ENCODE measurements around the gene ARID4B.

DNA sequence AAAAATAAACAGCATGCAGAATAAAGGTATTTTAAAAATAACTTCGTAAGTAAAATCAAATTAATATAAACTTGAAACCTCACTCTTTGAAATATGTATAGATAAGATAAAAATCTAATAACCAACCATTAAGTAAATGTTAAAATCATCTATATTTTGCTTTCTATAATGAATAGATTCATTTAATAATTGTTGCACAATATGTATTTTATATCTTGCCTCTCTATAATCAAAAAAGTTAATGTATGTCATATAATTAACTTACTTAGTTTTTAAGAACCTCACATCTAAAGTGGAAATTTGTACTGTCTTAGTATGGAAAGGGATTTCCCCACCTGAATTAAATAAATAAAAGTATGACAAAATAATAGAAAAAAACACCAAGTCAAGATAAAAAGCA lies 124.6 kb downstream of the ARID4B start:
- TF ChIP-seq EZH2 (IDR thresholded peaks at IDR 0.05; ENCODE audit: borderline replicate concordance, low read length): no peak
- TF ChIP-seq, protein P1, sequence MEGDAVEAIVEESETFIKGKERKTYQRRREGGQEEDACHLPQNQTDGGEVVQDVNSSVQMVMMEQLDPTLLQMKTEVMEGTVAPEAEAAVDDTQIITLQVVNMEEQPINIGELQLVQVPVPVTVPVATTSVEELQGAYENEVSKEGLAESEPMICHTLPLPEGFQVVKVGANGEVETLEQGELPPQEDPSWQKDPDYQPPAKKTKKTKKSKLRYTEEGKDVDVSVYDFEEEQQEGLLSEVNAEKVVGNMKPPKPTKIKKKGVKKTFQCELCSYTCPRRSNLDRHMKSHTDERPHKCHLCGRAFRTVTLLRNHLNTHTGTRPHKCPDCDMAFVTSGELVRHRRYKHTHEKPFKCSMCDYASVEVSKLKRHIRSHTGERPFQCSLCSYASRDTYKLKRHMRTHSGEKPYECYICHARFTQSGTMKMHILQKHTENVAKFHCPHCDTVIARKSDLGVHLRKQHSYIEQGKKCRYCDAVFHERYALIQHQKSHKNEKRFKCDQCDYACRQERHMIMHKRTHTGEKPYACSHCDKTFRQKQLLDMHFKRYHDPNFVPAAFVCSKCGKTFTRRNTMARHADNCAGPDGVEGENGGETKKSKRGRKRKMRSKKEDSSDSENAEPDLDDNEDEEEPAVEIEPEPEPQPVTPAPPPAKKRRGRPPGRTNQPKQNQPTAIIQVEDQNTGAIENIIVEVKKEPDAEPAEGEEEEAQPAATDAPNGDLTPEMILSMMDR (IDR thresholded peaks at IDR 0.05; ENCODE audit: low read length): no peak
